H9 (cell line): Measurements from ENCODE around the gene R3HDM2. TPM values are rescaled to one million over a fixed set of nuclear protein-coding genes. Genes with fewer than 3 reads are reported as not detected.

Experiments
- DNase-seq: peaks from one replicate; pipeline ENCODE4 v3.0.0-alpha.2; 2017
- H2AFZ ChIP-seq: one replicate; pipeline ENCODE4 v1.6.1; 2013; ENCODE audit warnings: mild to moderate bottlenecking, low read length, control low read depth, moderate library complexity
- H2AK5ac ChIP-seq: 2 replicates; pipeline ENCODE4 v1.6.1; 2013; ENCODE audit warnings: low read length, control low read depth, mixed read lengths; ENCODE audit not compliant: insufficient read length
- H2BK120ac ChIP-seq: one replicate; pipeline ENCODE4 v1.6.1; 2013; ENCODE audit warnings: low read depth, mild to moderate bottlenecking, low read length, control low read depth, inconsistent platforms; ENCODE audit not compliant: poor library complexity, severe bottlenecking
- H2BK12ac ChIP-seq: 2 replicates; pipeline ENCODE4 v1.6.1; 2013; ENCODE audit warnings: low read length, control low read depth, mixed read lengths, low read depth; ENCODE audit not compliant: insufficient read length
- H2BK15ac ChIP-seq: 2 replicates; pipeline ENCODE4 v1.6.1; 2013; ENCODE audit warnings: low read depth, low read length, control low read depth
- H2BK20ac ChIP-seq: one replicate; pipeline ENCODE4 v1.6.1; 2013; ENCODE audit warnings: low read depth, mild to moderate bottlenecking, low read length, control low read depth, inconsistent platforms; ENCODE audit not compliant: poor library complexity, severe bottlenecking
- H2BK5ac ChIP-seq: 2 replicates; pipeline ENCODE4 v1.6.1; 2013; ENCODE audit warnings: low read length, control low read depth, mixed read lengths; ENCODE audit not compliant: insufficient read length
- H3K14ac ChIP-seq: 2 replicates; pipeline ENCODE4 v1.6.1; 2013; ENCODE audit warnings: low read length, control low read depth; ENCODE audit not compliant: insufficient read depth
- H3K18ac ChIP-seq: 2 replicates; pipeline ENCODE4 v1.6.1; 2013; ENCODE audit warnings: low read depth, mild to moderate bottlenecking, mixed read lengths, low read length, control low read depth; ENCODE audit not compliant: insufficient read length
- H3K23ac ChIP-seq: 2 replicates; pipeline ENCODE4 v1.6.1; 2013; ENCODE audit warnings: low read length, control low read depth, mixed read lengths, low read depth; ENCODE audit not compliant: insufficient read length
- H3K23me2 ChIP-seq: 2 replicates; pipeline ENCODE4 v1.6.1; 2013; ENCODE audit warnings: low read depth, mild to moderate bottlenecking, mixed read lengths, low read length, control low read depth; ENCODE audit not compliant: insufficient read length, poor library complexity, severe bottlenecking
- H3K27ac ChIP-seq: 2 replicates; pipeline ENCODE4 v1.5.1; 2013; ENCODE audit warnings: low read length, control low read depth, mixed read lengths, low read depth; ENCODE audit not compliant: insufficient read length
- H3K27me3 ChIP-seq: 2 replicates; pipeline ENCODE4 v1.6.1; 2013; ENCODE audit warnings: low read length, control low read depth, inconsistent platforms; ENCODE audit not compliant: insufficient read depth
- H3K4ac ChIP-seq: 2 replicates; pipeline ENCODE4 v1.6.1; 2013; ENCODE audit warnings: low read depth, mild to moderate bottlenecking, control low read depth, inconsistent platforms, low read length, moderate library complexity
- H3K4me1 ChIP-seq: 2 replicates; pipeline ENCODE4 v1.6.1; 2013; ENCODE audit warnings: low read length, control low read depth, inconsistent platforms; ENCODE audit not compliant: insufficient read depth
- H3K4me2 ChIP-seq: 2 replicates; pipeline ENCODE4 v1.6.1; 2013; ENCODE audit warnings: low read length, control low read depth, mixed read lengths; ENCODE audit not compliant: insufficient read length, insufficient read depth
- H3K56ac ChIP-seq: 2 replicates; pipeline ENCODE4 v1.6.1; 2013; ENCODE audit warnings: low read depth, mild to moderate bottlenecking, mixed read lengths, low read length, control low read depth; ENCODE audit not compliant: insufficient read length
- H3K79me1 ChIP-seq: 2 replicates; pipeline ENCODE4 v1.6.1; 2013; ENCODE audit warnings: low read depth, mild to moderate bottlenecking, moderate library complexity, low read length, control low read depth, inconsistent platforms; ENCODE audit not compliant: insufficient read depth, poor library complexity, severe bottlenecking
- H3K79me2 ChIP-seq: 2 replicates; pipeline ENCODE4 v1.6.1; 2013; ENCODE audit warnings: low read length, control low read depth, inconsistent platforms; ENCODE audit not compliant: insufficient read depth
- H3K9ac ChIP-seq: 2 replicates; pipeline ENCODE4 v1.6.1; 2013; ENCODE audit warnings: low read length, control low read depth, mixed read lengths; ENCODE audit not compliant: insufficient read length; ENCODE audit errors: extremely low read depth
- H3K9me3 ChIP-seq: one replicate; pipeline ENCODE4 v1.6.1; 2013; ENCODE audit warnings: low read depth, low read length, inconsistent platforms; ENCODE audit not compliant: control insufficient read depth
- H3T11ph ChIP-seq: one replicate; pipeline ENCODE4 v1.6.1; 2013; ENCODE audit warnings: mild to moderate bottlenecking, low read length, control low read depth, inconsistent platforms
- H4K20me1 ChIP-seq: one replicate; pipeline ENCODE4 v1.6.1; 2013; ENCODE audit not compliant: control insufficient read depth, insufficient read length, insufficient read depth
- H4K5ac ChIP-seq: 2 replicates; pipeline ENCODE4 v1.6.1; 2013; ENCODE audit warnings: low read depth, mild to moderate bottlenecking, mixed read lengths, low read length, control low read depth; ENCODE audit not compliant: insufficient read length
- H4K8ac ChIP-seq: replicated peaks from 2 replicates; pipeline ENCODE4 v1.6.1; 2013; ENCODE audit warnings: low read length, control low read depth, mixed read lengths, low read depth; ENCODE audit not compliant: insufficient read length
- H4K91ac ChIP-seq: 2 replicates; pipeline ENCODE4 v1.6.1; 2013; ENCODE audit warnings: low read depth, mild to moderate bottlenecking, moderate library complexity, mixed read lengths, low read length, control low read depth; ENCODE audit not compliant: insufficient read length
- H3K27ac Mint-ChIP-seq, 3 experiments: 2 replicates in 2 of 3; 3 replicates in 1 of 3; pipeline ENCODE4 v1.8.0; 2020 to 2021; ENCODE audit warnings: mixed read lengths in 3 of 3, mild to moderate bottlenecking in 1 of 3, moderate library complexity in 1 of 3
- H3K27me3 Mint-ChIP-seq: 2 replicates; pipeline ENCODE4 v1.8.0; 2021; ENCODE audit warnings: low read depth, mild to moderate bottlenecking, moderate library complexity, mixed read lengths
- H3K36me3 Mint-ChIP-seq, 3 experiments: 2 replicates in 2 of 3; 3 replicates in 1 of 3; pipeline ENCODE4 v1.8.0; 2020 to 2021; ENCODE audit warnings: low read depth in 3 of 3, mixed read lengths in 3 of 3; ENCODE audit not compliant: insufficient read depth in 1 of 3
- H3K4me1 Mint-ChIP-seq, 2 experiments: 2 replicates each; pipeline ENCODE4 v1.8.0; 2020; ENCODE audit warnings: mixed read lengths in 2 of 2
- H3K4me3 Mint-ChIP-seq, 2 experiments: 2 replicates in 1 of 2; 3 replicates in 1 of 2; pipeline ENCODE4 v1.8.0; 2020 to 2021; ENCODE audit warnings: mild to moderate bottlenecking in 2 of 2, mixed read lengths in 2 of 2, moderate library complexity in 1 of 2
- H3K9me3 Mint-ChIP-seq, 2 experiments: 2 replicates in 1 of 2; 3 replicates in 1 of 2; pipeline ENCODE4 v1.8.0; 2020; ENCODE audit warnings: mild to moderate bottlenecking in 2 of 2, mixed read lengths in 2 of 2, moderate library complexity in 1 of 2
- CTCF ChIP-seq: fragments of 200-600 bp; sonication (generic); conservative IDR thresholded peaks from 3 replicates; pipeline ENCODE4 v1.8.0; 2021; ENCODE audit warnings: antibody characterized with exemption, mild to moderate bottlenecking
- WGBS: extraction: QIAGEN DNeasy Blood & Tissue Kit; methylation state at CpG from one replicate; pipeline ENCODE4 v1.1.7; 2013; ENCODE audit warnings: missing lambda C conversion rate, low lambda C conversion rate, mixed read lengths; ENCODE audit not compliant: insufficient read length; ENCODE audit errors: extremely low coverage; 5-methylcytosine and 5-hydroxymethylcytosine counted together
- total RNA-seq: library from RNA; stranded (reverse); gene quantifications from 2 replicates; pipeline ENCODE4 v1.2.1, GENCODE V29; 2021

Gene R3HDM2
- total RNA-seq, 1 experiment from 2014 or later: 43.9 TPM

- Histone ChIP-seq H4K8ac (no peak overlapping the region), H3K4me1 (no peaks in the 10 kb centered on the region; the same call in 1 of the 2 replicates), H4K20me1 (peaks cover 3% of the 10 kb centered on the region), H3K18ac (no peak overlapping the region), H3K27ac (no peak overlapping the region), H2BK5ac (no peak overlapping the region), H3K79me1 (no peaks in the 10 kb centered on the region), H2BK120ac (no peak overlapping the region), H3T11ph (no peak overlapping the region), H2AK5ac (no peak overlapping the region), H4K5ac (no peak overlapping the region), H3K27me3 (peaks cover 79% of the 10 kb centered on the region), H2BK15ac (no peak overlapping the region), H2AFZ (no peak overlapping the region), H2BK20ac (no peak overlapping the region), H3K9ac (no peak overlapping the region), H3K14ac (no peak overlapping the region), H2BK12ac (no peak overlapping the region), H3K9me3 (no peaks in the 10 kb centered on the region), H4K91ac (no peak overlapping the region), H3K56ac (no peak overlapping the region), H3K4me2 (peak overlapping the region; percentile 34), H3K4ac (no peak overlapping the region), H3K23ac (no peak overlapping the region), H3K23me2 (peaks cover 7% of the 10 kb centered on the region), H3K79me2 (no peaks in the 10 kb centered on the region)
- no CpG with 5 or more reads among the region's 14 CpGs for WGBS
- H3K4me3 Mint-ChIP-seq: peak overlapping the region; percentile 36 to 75
- peaks cover 0 to 5% of the 10 kb centered on the region in 2 experiments; a peak in 3 of 5 replicates for H3K9me3 Mint-ChIP-seq
- no peak overlapping the region; a peak in 1 of 7 replicates for H3K27ac Mint-ChIP-seq
- no peak for TF ChIP-seq CTCF
- peaks cover 95% of the 10 kb centered on the region for H3K27me3 Mint-ChIP-seq
- peaks cover 56 to 68% of the 10 kb centered on the region in 2 experiments for H3K4me1 Mint-ChIP-seq
- no peaks in the 10 kb centered on the region; a peak in 1 of 7 replicates for H3K36me3 Mint-ChIP-seq
- DNase-seq: no peak
Observed at GRCh38 chr12:57219205-57219992, 211.4 kb downstream of the R3HDM2 start.
